Endothelial cell of umbilical vein (primary cell): Measurements from ENCODE around the gene ANKRD13B.

ENCODE experiments used
- MYC ChIP-seq: IDR thresholded peaks from one replicate; pipeline ENCODE4 v1.6.1; 2011; ENCODE audit warnings: mild to moderate bottlenecking, low read depth, low read length
- POLR2A ChIP-seq: IDR thresholded peaks from 2 replicates; pipeline ENCODE4 v1.6.1; 2012; ENCODE audit warnings: low read depth, mild to moderate bottlenecking, control low read depth, low read length
- TF ChIP-seq, protein P1 (sequence below), 2 donors: IDR thresholded peaks; 1 replicate in 1 of 2; 2 replicates in 1 of 2; pipeline ENCODE4 v1.5.1; 2011; ENCODE audit warnings: low read length in 2 of 2, mild to moderate bottlenecking in 2 of 2, moderate library complexity in 2 of 2, control low read depth in 1 of 2, inconsistent platforms in 1 of 2, low read depth in 1 of 2; ENCODE audit not compliant: insufficient read depth in 1 of 2; ENCODE audit errors: extremely low read depth in 1 of 2
- TF ChIP-seq, protein P2 (sequence below): IDR thresholded peaks from 2 replicates; pipeline ENCODE4 v1.6.1; 2011; ENCODE audit not compliant: insufficient read depth, insufficient read length

DNA sequence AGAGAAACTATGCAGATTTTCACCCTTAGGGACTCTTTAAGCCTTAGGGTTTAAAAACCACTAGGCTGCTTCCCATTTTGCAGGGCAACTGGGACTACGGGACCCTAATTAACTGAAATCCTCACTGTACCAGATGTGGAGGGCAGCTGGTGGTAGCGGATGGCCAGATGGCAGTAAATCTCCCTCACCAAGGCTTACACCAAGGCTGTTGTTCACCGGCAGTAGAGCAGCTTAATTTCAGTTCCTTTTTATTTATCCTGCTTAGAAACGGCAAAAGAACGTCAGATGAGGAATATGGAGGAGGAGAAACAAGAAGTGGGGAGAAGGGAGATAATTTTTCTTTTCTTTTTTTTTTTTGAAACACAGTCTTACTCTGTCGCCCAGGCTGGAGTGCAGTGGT lies 32.6 kb upstream of the ANKRD13B start:
- TF ChIP-seq, protein P1, sequence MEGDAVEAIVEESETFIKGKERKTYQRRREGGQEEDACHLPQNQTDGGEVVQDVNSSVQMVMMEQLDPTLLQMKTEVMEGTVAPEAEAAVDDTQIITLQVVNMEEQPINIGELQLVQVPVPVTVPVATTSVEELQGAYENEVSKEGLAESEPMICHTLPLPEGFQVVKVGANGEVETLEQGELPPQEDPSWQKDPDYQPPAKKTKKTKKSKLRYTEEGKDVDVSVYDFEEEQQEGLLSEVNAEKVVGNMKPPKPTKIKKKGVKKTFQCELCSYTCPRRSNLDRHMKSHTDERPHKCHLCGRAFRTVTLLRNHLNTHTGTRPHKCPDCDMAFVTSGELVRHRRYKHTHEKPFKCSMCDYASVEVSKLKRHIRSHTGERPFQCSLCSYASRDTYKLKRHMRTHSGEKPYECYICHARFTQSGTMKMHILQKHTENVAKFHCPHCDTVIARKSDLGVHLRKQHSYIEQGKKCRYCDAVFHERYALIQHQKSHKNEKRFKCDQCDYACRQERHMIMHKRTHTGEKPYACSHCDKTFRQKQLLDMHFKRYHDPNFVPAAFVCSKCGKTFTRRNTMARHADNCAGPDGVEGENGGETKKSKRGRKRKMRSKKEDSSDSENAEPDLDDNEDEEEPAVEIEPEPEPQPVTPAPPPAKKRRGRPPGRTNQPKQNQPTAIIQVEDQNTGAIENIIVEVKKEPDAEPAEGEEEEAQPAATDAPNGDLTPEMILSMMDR (IDR thresholded peaks at IDR 0.05; ENCODE audit: extremely low read depth in 1 of 2, insufficient read depth in 1 of 2, low read depth in 1 of 2, low read length in 2 of 2), result no peak
- TF ChIP-seq, protein P2, sequence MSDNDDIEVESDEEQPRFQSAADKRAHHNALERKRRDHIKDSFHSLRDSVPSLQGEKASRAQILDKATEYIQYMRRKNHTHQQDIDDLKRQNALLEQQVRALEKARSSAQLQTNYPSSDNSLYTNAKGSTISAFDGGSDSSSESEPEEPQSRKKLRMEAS, result no peak
- TF ChIP-seq POLR2A (no peak), MYC (no peak)
